Effector memory CD4-positive, alpha-beta T cell (primary cell): ENCODE measurements around the gene RPL10A.
"Not testable (repeated sequence)": the region's sequence is repeated elsewhere in the genome, so short reads cannot be mapped to it uniquely, and the experiment has no call there.

Experiments used
- DNase-seq, 3 donors: peaks; one replicate each; pipeline ENCODE4 v3.0.0-alpha.2; 2020
- H3K27ac ChIP-seq: 2 replicates; pipeline ENCODE4 v1.7.0; 2013; ENCODE audit warnings: mild to moderate bottlenecking, low read length, moderate library complexity; ENCODE audit not compliant: insufficient read depth, poor library complexity, severe bottlenecking
- H3K27me3 ChIP-seq: replicated peaks from 2 replicates; pipeline ENCODE4 v1.7.0; 2013; ENCODE audit warnings: mild to moderate bottlenecking, low read length; ENCODE audit not compliant: insufficient read depth, control insufficient read depth, poor library complexity, severe bottlenecking
- H3K36me3 ChIP-seq: 2 replicates; pipeline ENCODE4 v1.7.0; 2013; ENCODE audit warnings: mild to moderate bottlenecking, low read length, moderate library complexity; ENCODE audit not compliant: control insufficient read depth, insufficient read depth
- H3K4me1 ChIP-seq: 2 replicates; pipeline ENCODE4 v1.7.0; 2013; ENCODE audit warnings: low read length, mild to moderate bottlenecking; ENCODE audit not compliant: control insufficient read depth, insufficient read depth, poor library complexity, severe bottlenecking
- H3K4me3 ChIP-seq: 2 replicates; pipeline ENCODE4 v1.7.0; 2013; ENCODE audit warnings: low read length, low read depth, mild to moderate bottlenecking; ENCODE audit not compliant: insufficient read depth, poor library complexity, severe bottlenecking
- H3K9me3 ChIP-seq: 2 replicates; pipeline ENCODE4 v1.7.0; 2013; ENCODE audit warnings: mild to moderate bottlenecking, low read length, moderate library complexity; ENCODE audit not compliant: control insufficient read depth

The RPL10A gene

DNA sequence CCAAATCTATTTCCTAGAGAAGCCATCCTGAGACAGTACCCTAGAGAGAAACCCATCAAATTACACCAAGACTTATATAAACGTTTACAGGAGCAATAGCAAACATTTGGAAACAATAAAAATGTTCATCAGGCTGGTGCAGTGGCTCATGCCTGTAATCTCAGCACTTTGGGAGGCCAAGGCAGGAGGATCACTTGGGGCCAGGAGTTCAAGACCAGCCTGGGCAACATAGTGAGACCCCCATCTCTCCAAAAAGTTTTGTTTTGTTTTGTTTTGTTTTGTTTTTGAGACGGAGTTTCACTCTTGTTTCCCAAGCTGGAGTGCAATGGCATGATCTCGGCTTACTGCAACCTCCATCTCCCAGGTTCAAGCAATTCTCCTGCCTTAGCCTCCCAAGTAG is 35.5 kb upstream of the RPL10A start:
- not testable (repeated sequence) for H3K4me3 ChIP-seq, H3K27ac ChIP-seq, H3K27me3 ChIP-seq, H3K9me3 ChIP-seq, DNase-seq, H3K36me3 ChIP-seq, H3K4me1 ChIP-seq

DNA sequence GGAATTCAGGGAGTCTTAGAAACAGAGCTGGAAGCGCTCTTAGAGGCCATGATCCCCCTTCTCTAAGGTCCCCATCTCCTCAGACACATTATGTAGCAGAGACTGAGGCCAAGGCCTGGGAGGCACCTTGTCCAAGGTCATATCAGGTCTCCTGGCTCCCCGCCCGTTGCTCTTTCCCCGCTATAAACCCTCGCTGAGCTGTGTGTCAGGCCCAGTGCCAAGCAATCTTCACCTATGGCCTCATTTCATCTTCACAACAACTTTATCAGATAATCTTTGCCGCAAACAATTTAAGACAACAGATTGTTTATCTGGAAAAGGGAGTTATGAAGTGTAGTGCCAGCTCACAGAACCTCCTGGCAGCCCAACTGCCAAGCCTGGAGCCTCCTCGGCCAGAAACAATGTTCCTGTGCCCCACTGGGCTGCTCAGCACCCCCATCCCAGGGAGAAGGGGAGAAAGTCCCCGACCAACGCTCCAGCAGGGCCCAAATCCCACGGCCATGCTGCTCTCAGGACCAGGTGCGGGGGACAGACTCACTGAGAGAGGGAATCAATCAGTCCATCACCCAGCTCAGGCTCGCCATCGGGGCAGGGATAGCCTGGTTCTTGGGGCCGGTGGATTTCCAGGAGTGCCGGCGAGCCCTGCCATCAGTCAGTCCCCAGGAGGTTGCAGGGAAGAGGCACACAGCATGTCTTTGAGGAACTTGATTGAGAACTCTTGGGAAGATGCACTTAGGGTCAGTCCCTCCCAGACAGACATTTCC is 32.9 kb upstream of the RPL10A start:
- Histone ChIP-seq H3K27ac (no peak overlapping the region), H3K4me1 (no peaks in the 10 kb centered on the region), H3K27me3 (no peaks in the 10 kb centered on the region), H3K4me3 (no peak overlapping the region), H3K9me3 (no peaks in the 10 kb centered on the region), H3K36me3 (no peaks in the 10 kb centered on the region)
- DNase-seq = no peak

DNA sequence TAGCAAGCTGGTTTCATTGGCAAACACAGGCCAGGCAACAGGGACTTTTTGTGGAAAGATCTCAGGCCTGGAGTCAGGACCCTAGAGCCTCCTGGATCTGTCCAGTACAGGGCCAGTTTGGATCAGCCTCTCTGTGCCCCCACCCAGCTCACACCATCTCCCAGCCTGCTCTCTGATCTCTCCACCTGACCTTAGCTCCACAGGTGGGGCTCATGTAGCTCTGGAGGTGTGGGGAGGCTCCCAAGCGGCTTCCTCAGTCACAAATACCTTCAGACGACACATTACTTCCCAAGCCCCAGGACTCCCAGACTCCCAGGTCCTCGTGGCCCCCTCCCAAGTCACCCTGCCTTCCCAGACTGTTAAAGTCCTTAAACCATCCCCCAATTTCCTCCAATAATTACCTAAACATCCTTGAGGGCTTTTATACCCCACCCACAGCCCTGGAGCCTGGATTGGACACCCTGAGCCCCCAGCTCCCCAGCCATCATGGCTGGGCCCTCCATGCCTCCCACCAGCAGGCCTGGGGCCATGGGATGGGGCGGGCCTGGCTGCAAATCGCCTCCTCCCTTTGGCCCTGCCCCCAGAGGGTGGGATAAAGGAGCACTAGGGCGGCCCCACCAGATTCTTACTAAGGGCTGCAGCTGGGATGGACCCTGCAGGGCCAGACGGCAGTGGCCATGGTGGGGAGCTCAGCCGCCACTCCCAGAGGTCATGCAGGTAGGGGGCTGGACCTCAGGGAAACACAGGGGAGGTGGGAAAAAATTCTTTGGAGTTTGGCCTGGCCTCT is 31.9 kb upstream of the RPL10A start:
- Histone ChIP-seq H3K9me3 (no peaks in the 10 kb centered on the region), H3K27ac (no peak overlapping the region), H3K4me1 (no peaks in the 10 kb centered on the region), H3K36me3 (no peaks in the 10 kb centered on the region), H3K4me3 (no peak overlapping the region), H3K27me3 (no peaks in the 10 kb centered on the region)
- no peak for DNase-seq

DNA sequence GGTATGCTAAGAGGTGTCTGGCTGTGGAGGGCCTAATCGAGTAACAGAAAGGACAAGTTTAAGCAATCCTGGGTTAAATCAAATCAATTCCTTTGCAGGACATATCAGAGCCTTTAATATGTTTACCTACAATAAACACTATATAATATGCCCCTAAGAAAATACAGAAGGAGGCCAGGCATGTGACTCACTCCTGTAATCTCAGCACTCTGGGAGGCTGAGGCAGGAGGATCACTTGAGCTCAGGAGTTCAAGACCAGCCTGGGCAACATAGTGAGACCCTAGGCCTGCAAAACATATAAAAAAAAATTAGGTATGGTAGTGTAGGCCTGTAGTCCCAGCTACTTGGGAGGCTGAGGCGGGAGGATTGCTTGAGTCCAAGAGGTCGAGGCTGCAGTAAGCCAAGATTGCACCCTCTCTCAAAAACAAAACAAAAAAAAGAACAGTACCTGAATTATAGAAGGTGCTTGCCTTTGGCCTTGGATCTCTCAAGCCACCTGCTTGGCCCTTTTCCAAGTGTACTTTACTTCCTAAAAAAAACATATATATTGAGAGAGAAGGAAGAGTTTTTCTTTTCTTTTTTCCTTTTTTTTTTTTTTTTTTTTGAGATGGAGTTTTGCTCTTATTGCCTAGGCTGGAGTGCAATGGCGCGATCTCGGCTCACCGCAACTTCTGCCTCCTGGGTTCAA is 29.7 kb upstream of the RPL10A start:
- not testable (repeated sequence) for H3K36me3 ChIP-seq, H3K27ac ChIP-seq, H3K9me3 ChIP-seq, H3K27me3 ChIP-seq, DNase-seq, H3K4me3 ChIP-seq, H3K4me1 ChIP-seq

DNA sequence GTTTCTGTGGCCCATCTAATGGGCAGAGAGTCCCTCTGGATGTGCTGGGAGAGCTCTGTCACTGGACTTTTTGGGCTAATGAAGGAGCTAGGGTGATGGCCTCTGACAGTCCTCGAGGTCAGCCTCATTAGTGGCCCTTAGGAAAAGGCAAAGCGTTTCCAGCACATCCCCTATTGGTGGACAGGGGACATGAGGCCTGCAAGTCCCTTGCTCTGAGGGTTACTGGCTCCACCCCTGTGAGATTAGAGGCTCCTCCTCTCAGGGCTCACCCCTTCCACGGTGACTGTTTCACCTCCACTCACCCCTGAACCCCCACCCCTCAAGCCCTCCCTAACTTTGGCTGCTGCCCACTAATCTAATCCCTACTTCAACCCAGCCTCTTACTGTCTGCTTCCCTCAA is 28.9 kb upstream of the RPL10A start:
- Histone ChIP-seq H3K4me1 (no peaks in the 10 kb centered on the region), H3K4me3 (no peak overlapping the region), H3K27me3 (no peaks in the 10 kb centered on the region), H3K27ac (no peak overlapping the region), H3K36me3 (no peaks in the 10 kb centered on the region), H3K9me3 (no peaks in the 10 kb centered on the region)
- no peak for DNase-seq

DNA sequence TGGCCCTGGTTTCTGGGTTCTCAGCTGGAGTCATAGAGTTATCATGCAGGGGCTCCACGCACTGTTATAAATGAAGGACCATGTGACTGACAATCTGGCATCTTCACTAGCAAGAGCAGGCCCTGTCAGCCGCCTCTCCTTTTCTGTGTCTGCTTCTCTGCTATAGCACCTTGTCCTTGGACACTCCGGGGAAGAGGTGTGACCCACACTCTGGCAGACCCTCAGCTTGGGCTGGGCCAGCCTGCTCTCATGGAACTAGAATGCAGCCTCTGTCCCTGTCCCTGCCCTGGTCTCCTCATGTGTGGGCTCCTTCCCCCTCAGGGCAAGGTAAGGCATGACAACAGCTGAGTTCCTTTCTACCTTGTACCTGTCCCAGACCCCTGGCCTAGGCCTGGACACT is 27.0 kb upstream of the RPL10A start:
- no peaks in the 10 kb centered on the region for H3K27me3 ChIP-seq
- no peak overlapping the region for H3K27ac ChIP-seq
- H3K36me3 ChIP-seq = no peaks in the 10 kb centered on the region
- H3K4me3 ChIP-seq = no peak overlapping the region
- H3K9me3 ChIP-seq = no peaks in the 10 kb centered on the region
- no peaks in the 10 kb centered on the region for H3K4me1 ChIP-seq
- DNase-seq = no peak

DNA sequence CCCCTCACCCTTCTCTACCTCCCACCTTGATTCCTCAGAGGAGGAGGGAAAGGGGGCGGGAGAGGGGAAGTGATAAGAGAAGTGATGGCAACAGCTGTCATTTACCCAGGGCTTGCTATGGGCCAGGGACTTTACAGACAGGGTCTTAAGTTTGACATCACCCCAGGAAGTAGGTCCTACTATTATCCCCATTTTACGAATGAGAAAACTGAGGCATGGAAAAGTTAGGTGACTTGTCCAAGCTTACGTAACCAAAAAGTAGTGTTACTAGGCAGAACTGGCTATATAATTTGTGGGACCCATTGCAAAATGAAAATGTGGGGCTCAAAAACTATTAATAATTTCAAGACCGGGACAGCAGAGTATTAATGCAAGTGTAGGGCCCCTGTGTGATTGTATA is 26.6 kb upstream of the RPL10A start:
- Histone ChIP-seq H3K36me3 (no peaks in the 10 kb centered on the region), H3K4me1 (no peaks in the 10 kb centered on the region), H3K4me3 (no peak overlapping the region), H3K27ac (no peak overlapping the region), H3K9me3 (no peaks in the 10 kb centered on the region), H3K27me3 (no peaks in the 10 kb centered on the region)
- no peak for DNase-seq

DNA sequence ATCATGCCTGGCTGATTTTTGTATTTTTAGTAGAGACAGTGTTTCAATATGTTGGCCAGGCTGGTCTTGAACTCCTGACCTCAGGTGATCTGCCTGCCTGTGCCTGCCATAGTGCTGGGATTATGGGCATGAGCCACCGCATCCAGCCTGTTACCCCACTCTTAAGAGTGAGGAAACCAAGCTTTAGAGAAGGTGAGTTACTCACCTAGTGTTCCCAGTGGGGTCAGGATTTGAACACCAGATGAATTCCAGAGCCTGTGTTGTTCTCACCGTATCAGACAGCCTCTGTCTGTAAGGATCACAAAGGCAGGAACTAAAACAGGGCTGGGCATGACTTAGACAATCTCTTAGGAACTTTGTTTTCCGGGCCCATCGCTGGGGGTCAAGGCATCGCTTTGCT is 25.5 kb upstream of the RPL10A start:
- no peak for DNase-seq
- Histone ChIP-seq H3K36me3 (no peaks in the 10 kb centered on the region), H3K27ac (no peak overlapping the region), H3K4me1 (no peaks in the 10 kb centered on the region), H3K4me3 (no peak overlapping the region), H3K27me3 (no peaks in the 10 kb centered on the region), H3K9me3 (no peaks in the 10 kb centered on the region)

DNA sequence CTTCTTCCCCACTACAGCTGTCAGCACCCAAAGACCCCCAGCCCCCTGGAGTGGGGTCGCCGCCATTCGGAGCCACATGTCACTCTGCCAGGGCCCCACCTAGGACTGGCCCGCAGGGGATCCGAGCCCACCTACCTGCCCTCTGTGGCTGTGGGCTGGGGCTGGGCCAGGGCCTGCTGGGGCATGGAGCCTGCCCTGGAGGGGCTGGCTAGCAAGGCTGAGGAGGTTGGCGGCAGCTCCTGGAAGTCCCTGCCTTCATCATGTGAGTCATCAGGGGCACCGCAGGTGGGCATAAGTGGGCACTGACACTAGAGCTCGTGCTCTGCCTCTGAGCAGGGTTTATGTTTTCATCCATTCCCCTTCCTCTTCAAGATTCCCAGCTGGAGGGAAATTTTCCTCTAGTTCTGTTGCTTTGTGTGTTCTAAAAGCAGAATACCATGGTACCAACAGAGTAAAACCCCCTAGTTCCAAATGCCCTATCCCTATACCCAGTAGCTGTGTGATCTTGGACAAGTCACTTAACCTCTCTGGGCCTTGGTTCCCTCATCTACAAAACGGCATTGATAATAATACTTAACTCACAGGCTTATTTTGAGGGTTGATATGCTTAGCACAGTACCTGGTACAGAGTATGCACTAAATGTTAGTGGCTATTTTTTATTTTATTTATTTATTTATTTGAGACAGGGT is 24.7 kb upstream of the RPL10A start:
- no peak overlapping the region for H3K27ac ChIP-seq

More for the DNA sequence above, 24.7 kb upstream of the RPL10A start:
- Histone ChIP-seq H3K36me3 (no peaks in the 10 kb centered on the region), H3K27me3 (no peaks in the 10 kb centered on the region), H3K4me1 (no peaks in the 10 kb centered on the region), H3K4me3 (no peak overlapping the region), H3K9me3 (no peaks in the 10 kb centered on the region)
- DNase-seq = no peak
